IMR-90 (cell line): ENCODE measurements around the gene PDX1. TPM values are rescaled to one million over a fixed set of nuclear protein-coding genes. Genes with fewer than 3 reads are reported as not detected.
A peak's percentile ranks its signal among the peaks of the same experiment; 100 is the strongest.

Experiments
- ATAC-seq: fragments of 200-7000 bp; cut with Tn5 transposase; 2 replicates; pipeline ENCODE4 v1.9.1; 2020; ENCODE audit warnings: low read depth, mild to moderate bottlenecking, moderate library complexity
- BruUV-seq: library from RNA; stranded (reverse); fragments of 400-500 nt; replicated peaks from 2 replicates; lab custom pipeline; 2021; lab: Mats Ljungman, UMichigan
- CTCF ChIA-PET: fragments of 300-600 bp; formaldehyde crosslinking; extraction: SDS; loops from one replicate; lab custom pipeline; 2021; ENCODE audit warnings: antibody characterized with exemption; lab: Yijun Ruan, JAX
- POLR2A ChIA-PET: fragments of 300-600 bp; sonication (Branson Sonifier 250); formaldehyde crosslinking; loops from one replicate; lab custom pipeline; 2022; ENCODE audit warnings: antibody characterized with exemption; ENCODE audit not compliant: unreplicated experiment; lab: Charles Lee
- DNase-seq: peaks from one replicate; pipeline ENCODE4 v3.0.0; 2013
- H2AFZ ChIP-seq: replicated peaks from 2 replicates; pipeline ENCODE3; 2013; ENCODE audit warnings: low read length, mild to moderate bottlenecking; ENCODE audit not compliant: poor library complexity
- H2AK5ac ChIP-seq: 2 replicates; pipeline ENCODE4 v1.6.1; 2013; ENCODE audit warnings: low read depth, low read length, inconsistent platforms
- H2AK9ac ChIP-seq: replicated peaks from 2 replicates; pipeline ENCODE3; 2013; ENCODE audit warnings: mild to moderate bottlenecking, low read depth, low read length, moderate library complexity; ENCODE audit not compliant: poor library complexity
- H2BK120ac ChIP-seq: 2 replicates; pipeline ENCODE4 v1.6.1; 2013; ENCODE audit warnings: low read depth, low read length, inconsistent platforms
- H2BK15ac ChIP-seq: 3 replicates; pipeline ENCODE4 v1.6.1; 2013; ENCODE audit warnings: low read depth, low read length, inconsistent platforms
- H2BK20ac ChIP-seq: 2 replicates; pipeline ENCODE4 v1.6.1; 2013; ENCODE audit warnings: low read depth, mild to moderate bottlenecking, inconsistent platforms, low read length, moderate library complexity
- H2BK5ac ChIP-seq: 2 replicates; pipeline ENCODE4 v1.6.1; 2013; ENCODE audit warnings: mild to moderate bottlenecking, low read depth, low read length, inconsistent platforms; ENCODE audit not compliant: poor library complexity, severe bottlenecking
- H3K14ac ChIP-seq: replicated peaks from 2 replicates; pipeline ENCODE4 v1.6.1; 2013; ENCODE audit warnings: low read depth, low read length, inconsistent platforms
- H3K18ac ChIP-seq: 2 replicates; pipeline ENCODE4 v1.6.1; 2013; ENCODE audit warnings: low read depth, low read length, control low read depth
- H3K23ac ChIP-seq: 2 replicates; pipeline ENCODE4 v1.6.1; 2013; ENCODE audit warnings: low read depth, low read length, inconsistent platforms
- H3K27ac ChIP-seq: 2 replicates; pipeline ENCODE4 v1.5.1; 2013; ENCODE audit warnings: mild to moderate bottlenecking, control low read depth, low read length; ENCODE audit not compliant: insufficient read depth
- H3K27me3 ChIP-seq: 2 replicates; pipeline ENCODE4 v1.6.1; 2013; ENCODE audit warnings: low read length; ENCODE audit not compliant: control insufficient read depth, insufficient read depth
- H3K36me3 ChIP-seq: 2 replicates; pipeline ENCODE4 v1.6.1; 2013; ENCODE audit warnings: low read length, mixed read lengths; ENCODE audit not compliant: control insufficient read depth, insufficient read depth
- H3K4ac ChIP-seq: 2 replicates; pipeline ENCODE4 v1.6.1; 2013; ENCODE audit warnings: low read depth, low read length, inconsistent platforms
- H3K4me1 ChIP-seq: 2 replicates; pipeline ENCODE4 v1.6.1; 2013; ENCODE audit warnings: low read length, mixed read lengths; ENCODE audit not compliant: control insufficient read depth, insufficient read depth
- H3K4me2 ChIP-seq: 2 replicates; pipeline ENCODE4 v1.6.1; 2013; ENCODE audit warnings: low read depth, mild to moderate bottlenecking, control low read depth, low read length, moderate library complexity
- H3K4me3 ChIP-seq: 2 replicates; pipeline ENCODE4 v1.5.1; 2013; ENCODE audit warnings: low read depth, mild to moderate bottlenecking, control low read depth, low read length, moderate library complexity; ENCODE audit not compliant: insufficient read depth
- H3K56ac ChIP-seq: 2 replicates; pipeline ENCODE4 v1.6.1; 2013; ENCODE audit warnings: low read length, inconsistent platforms; ENCODE audit not compliant: insufficient read depth; ENCODE audit errors: extremely low read depth
- H3K79me1 ChIP-seq, 2 experiments: 2 replicates each; pipeline ENCODE4 v1.6.1; 2013; ENCODE audit warnings: low read length in 2 of 2, inconsistent platforms in 1 of 2, low read depth in 1 of 2
- H3K9ac ChIP-seq: 2 replicates; pipeline ENCODE4 v1.6.1; 2013; ENCODE audit warnings: low read depth, low read length, control low read depth
- H3K9me1 ChIP-seq: 2 replicates; pipeline ENCODE4 v1.6.1; 2013; ENCODE audit warnings: low read length, inconsistent platforms; ENCODE audit not compliant: insufficient read depth
- H3K9me3 ChIP-seq: 2 replicates; pipeline ENCODE4 v1.6.1; 2013; ENCODE audit warnings: low read length; ENCODE audit not compliant: control insufficient read depth, insufficient read depth
- H4K20me1 ChIP-seq: 2 replicates; pipeline ENCODE4 v1.6.1; 2013; ENCODE audit warnings: low read length, inconsistent platforms; ENCODE audit not compliant: insufficient read depth
- H4K5ac ChIP-seq: 2 replicates; pipeline ENCODE4 v1.6.1; 2013; ENCODE audit warnings: mild to moderate bottlenecking, low read depth, low read length, control low read depth
- H4K8ac ChIP-seq, 2 experiments: 2 replicates each; pipeline ENCODE4 v1.6.1; 2013; ENCODE audit warnings: low read depth in 2 of 2, low read length in 2 of 2, control low read depth in 1 of 2, inconsistent platforms in 1 of 2
- H4K91ac ChIP-seq: 2 replicates; pipeline ENCODE4 v1.6.1; 2013; ENCODE audit warnings: low read depth, low read length, inconsistent platforms; ENCODE audit not compliant: insufficient read depth
- FOS ChIP-seq: fragments of 150-350 bp; IDR thresholded peaks from 2 replicates; pipeline ENCODE4 v1.6.1; 2016; ENCODE audit warnings: low read depth, low read length
- RAD21 ChIP-seq: IDR thresholded peaks from 2 replicates; pipeline ENCODE4 v1.6.1; 2012; ENCODE audit warnings: low read length, improper control_type of control experiment
- WGBS, 2 experiments: methylation state at CpG; one replicate each; pipeline versions ENCODE4 v1.1.5 to v1.1.7; 2013; ENCODE audit warnings: missing lambda C conversion rate in 2 of 2; ENCODE audit not compliant: insufficient read length in 1 of 2; ENCODE audit errors: extremely low coverage in 2 of 2; 5-methylcytosine and 5-hydroxymethylcytosine counted together
- dilution Hi-C: fragments of 300-500 bp; cut with HindIII; formaldehyde crosslinking; loops from one replicate; pipeline ENCODE4 v1.14.3; 2018; ENCODE audit warnings: low sequenced_read_pairs; ENCODE audit not compliant: unreplicated experiment
- in situ Hi-C: fragments of 300-500 bp; cut with MboI; formaldehyde crosslinking; loops from 3 replicates; pipeline ENCODE4 v1.14.3; 2019; ENCODE audit warnings: low sequenced_read_pairs, inconsistent platforms, mixed read lengths
- intact Hi-C: fragments of 100-400 bp; cut with micrococcal nuclease; formaldehyde crosslinking; loops from 2 replicates; pipeline ENCODE4 v1.10.0; 2022
- polyA plus RNA-seq, 3 experiments: library from polyadenylated mRNA; depleted of rRNA; stranded (reverse); fragments of >200 nt; gene quantifications; 2 replicates each; pipeline ENCODE4 v1.2.3, GENCODE V29; 2012; ENCODE audit warnings: low replicate concordance in 1 of 3
- total RNA-seq: library from RNA; depleted of rRNA; stranded (reverse); fragments of >200 nt; gene quantifications from 2 replicates; pipeline ENCODE4 v1.2.3, GENCODE V29; 2012

PDX1 gene
- total and polyA plus RNA-seq, 2 of the 4 experiments (the other 2 are of a cell fraction): not detected

DNA sequence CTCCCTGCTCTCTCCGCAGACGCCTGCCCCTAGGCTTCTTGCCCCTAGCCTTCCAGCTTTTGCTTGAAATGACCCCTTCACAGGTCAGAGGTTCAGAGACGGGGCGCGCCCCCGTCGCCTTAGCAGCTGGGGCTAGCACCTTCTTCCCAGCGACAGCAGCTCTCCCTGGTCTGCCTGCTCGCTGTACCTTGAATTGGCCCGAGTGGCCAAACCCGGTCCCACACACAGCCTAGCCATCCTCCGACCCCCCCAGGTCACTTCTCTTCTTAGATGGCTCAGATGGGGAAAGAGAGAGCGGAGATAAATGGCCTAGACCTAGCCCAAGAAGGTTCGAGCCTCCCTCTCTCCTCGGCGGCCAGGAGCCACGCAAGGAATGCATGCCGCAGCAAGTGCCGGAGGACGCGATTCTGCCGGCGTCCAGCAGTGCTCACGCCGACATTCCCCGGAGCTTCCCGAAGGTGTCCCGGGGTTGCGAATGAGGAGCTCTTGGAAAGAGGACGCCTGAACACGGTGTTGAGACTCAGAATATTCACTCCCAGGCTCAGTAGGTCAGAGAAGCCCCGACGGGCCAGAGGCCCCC, 48.0 kb downstream of the PDX1 start:
- peaks cover 97% of the 10 kb centered on the region for H3K27me3 ChIP-seq
- no peak overlapping the region for H3K4me2 ChIP-seq
- no peak overlapping the region for H4K8ac ChIP-seq
- H2AK9ac ChIP-seq: no peak overlapping the region
- no peaks in the 10 kb centered on the region for H3K79me1 ChIP-seq
- no peaks in the 10 kb centered on the region for H3K36me3 ChIP-seq
- no peak overlapping the region for H2BK20ac ChIP-seq
- ATAC-seq: no peak
- H2BK15ac ChIP-seq: no peak overlapping the region
- H2BK120ac ChIP-seq: no peak overlapping the region
- H3K4ac ChIP-seq: no peak overlapping the region
- BruUV-seq: no TSS peak
- CTCF ChIA-PET: no interaction called here
- no peaks in the 10 kb centered on the region; the same call in 1 of the 2 replicates for H3K9me3 ChIP-seq
- WGBS, 2 experiments: 1% methylated on average over 14 of the region's 33 CpGs; no CpG with 5 or more reads in 1 of the 2 experiments
- POLR2A ChIA-PET: no interaction called here
- no peak overlapping the region for H3K23ac ChIP-seq
- no peaks in the 10 kb centered on the region for H3K4me1 ChIP-seq
- no peak overlapping the region for H2AK5ac ChIP-seq
- dilution Hi-C loops (no loop called here), intact Hi-C loops (no loop called here), in situ Hi-C loops (no loop called here)
- H4K20me1 ChIP-seq: peaks cover 4% of the 10 kb centered on the region; the same call in 1 of the 2 replicates
- no peak overlapping the region for H2BK5ac ChIP-seq
- TF ChIP-seq RAD21 (no peak), FOS (no peak)
- no peak overlapping the region for H3K18ac ChIP-seq
- H4K91ac ChIP-seq: no peak overlapping the region
- no peaks in the 10 kb centered on the region for H3K9me1 ChIP-seq
- H2AFZ ChIP-seq: peak overlapping the region; percentile 33
- no peak overlapping the region for H4K5ac ChIP-seq
- H3K56ac ChIP-seq: no peak overlapping the region
- DNase-seq: no peak
- no peak overlapping the region for H3K4me3 ChIP-seq
- H3K9ac ChIP-seq: no peak overlapping the region
- no peak overlapping the region for H3K27ac ChIP-seq
- H3K14ac ChIP-seq: no peak overlapping the region
